Transverse colon (tissue), 4 donors: ENCODE measurements around the gene TLX3. TPM values are rescaled to one million over a fixed set of nuclear protein-coding genes. Genes with fewer than 3 reads are reported as not detected.

ENCODE experiments used
- DNase-seq: peaks from one replicate; pipeline ENCODE4 v3.0.0-alpha.2; 2019
- H3K27ac ChIP-seq, 4 donors: fragments of 200-600 bp; sonication (generic); 2 replicates each; pipeline ENCODE4 v1.5.1; 2016 to 2018; ENCODE audit warnings: inconsistent platforms in 4 of 4
- H3K27me3 ChIP-seq: fragments of 200-600 bp; sonication (generic); 2 replicates; pipeline ENCODE4 v1.5.1; 2017; ENCODE audit warnings: inconsistent platforms
- H3K36me3 ChIP-seq, 4 donors: fragments of 200-600 bp; sonication (generic); 2 replicates each; pipeline ENCODE4 v1.5.1; 2017 to 2019; ENCODE audit warnings: inconsistent platforms in 4 of 4
- H3K4me1 ChIP-seq, 4 donors: fragments of 200-600 bp; sonication (generic); 2 replicates each; pipeline ENCODE4 v1.5.1; 2017 to 2020; ENCODE audit warnings: inconsistent platforms in 4 of 4
- H3K4me3 ChIP-seq, 4 donors: fragments of 200-600 bp; sonication (generic); 1 replicate in 1 of 4; 2 replicates in 3 of 4; pipeline versions ENCODE4 v1.5.1 to v1.6.1; 2017 to 2019; ENCODE audit warnings: inconsistent platforms in 4 of 4
- H3K9me3 ChIP-seq, 2 donors: fragments of 200-600 bp; sonication (generic); 2 replicates each; pipeline ENCODE4 v1.5.1; 2017 to 2019; ENCODE audit warnings: inconsistent platforms in 2 of 2
- CTCF ChIP-seq, 5 experiments: fragments of 200-600 bp in 3 of 5; fragments of 450-650 bp in 2 of 5; sonication (generic) in 3 of 5; IDR thresholded peaks; 1 replicate in 2 of 5; 2 replicates in 3 of 5; pipeline ENCODE4 v1.5.1; 2016 to 2017; ENCODE audit warnings: antibody characterized with exemption in 5 of 5, inconsistent platforms in 3 of 5, mild to moderate bottlenecking in 2 of 5, moderate library complexity in 1 of 5
- EP300 ChIP-seq: sonication (generic); formaldehyde crosslinking; IDR thresholded peaks from one replicate; pipeline ENCODE4 v1.6.1; 2017; ENCODE audit warnings: antibody characterized with exemption, low read depth
- POLR2A ChIP-seq: fragments of 450-650 bp; IDR thresholded peaks from one replicate; pipeline ENCODE4 v1.6.1; 2016; ENCODE audit warnings: antibody characterized with exemption, mild to moderate bottlenecking, moderate library complexity
- POLR2AphosphoS5 ChIP-seq, 3 donors: sonication (generic); formaldehyde crosslinking; IDR thresholded peaks; one replicate each; pipeline ENCODE4 v1.6.1; 2016; ENCODE audit warnings: antibody characterized with exemption in 3 of 3
- WGBS, 2 donors: methylation state at CpG; one replicate each; pipeline ENCODE4 v1.1.5; 2018; ENCODE audit warnings: low coverage in 1 of 2; 5-methylcytosine and 5-hydroxymethylcytosine counted together
- in situ Hi-C, 4 donors: fragments of 200-750 bp; cut with MboI; loops; one replicate each; pipeline versions ENCODE4 v1.15.0 to v1.15.1; 2017; ENCODE audit warnings: low sequenced_read_pairs in 3 of 4, low pct_ligation_motif_present in 1 of 4, low pct_unique_long_range_greater_than_20kb in 1 of 4
- intact Hi-C: fragments of 100-400 bp; cut with DNase I; formaldehyde crosslinking; loops from one replicate; pipeline ENCODE4 v1.15.1; 2023; ENCODE audit warnings: low total_unique reads
- total RNA-seq, 4 donors: library from RNA; depleted of rRNA; stranded (reverse); fragments of >200 nt; gene quantifications; one replicate each; pipeline ENCODE4 v1.1.0, GENCODE V29; 2016

The TLX3 gene
- total RNA-seq: not detected

GRCh38 chr5:171308453-171309275 is at the start of gene TLX3:
TSS of gene TLX3 (plus strand) at chr5:171309248. CDS start at chr5:171309366, 118 bp downstream.
- TF ChIP-seq EP300 (no peak), POLR2AphosphoS5 (IDR thresholded peaks at IDR 0.05) (peak in 1 of 3 donors; percentile 27)
- in situ Hi-C loops: no loop called here
- 30 to 33% methylated on average over 8 to 41 of the region's 73 CpGs for WGBS, 2 donors
- no peak within 1 kb of the TSS for H3K27ac ChIP-seq
- peaks cover 99% of the 10 kb centered on the region for H3K27me3 ChIP-seq
- no peak for DNase-seq
- H3K36me3 ChIP-seq: no peaks in the 10 kb centered on the region
- peaks cover 0 to 51% (median 36%) of the 10 kb centered on the region in 4 donors for H3K4me1 ChIP-seq
- no peaks in the 10 kb centered on the region for H3K9me3 ChIP-seq
- H3K4me3 ChIP-seq: peak within 1 kb of the TSS in 2 of 4 donors; percentile 12 to 30
- intact Hi-C loops: no loop called here

GRCh38 chr5:171261361-171261760 is 47.7 kb upstream of the TLX3 start:
- Histone ChIP-seq H3K9me3 (no peaks in the 10 kb centered on the region), H3K36me3 (no peaks in the 10 kb centered on the region), H3K27ac (no peak overlapping the region), H3K4me3 (no peak overlapping the region), H3K4me1 (no peaks in the 10 kb centered on the region), H3K27me3 (no peaks in the 10 kb centered on the region)
- TF ChIP-seq POLR2AphosphoS5 (IDR thresholded peaks at IDR 0.05) (no peak), EP300 (no peak), POLR2A (no peak), CTCF (IDR thresholded peaks at IDR 0.05) (no peak)
- intact Hi-C loops: no loop called here
- 77 to 89% methylated on average over 1 of the region's 1 CpG for WGBS, 2 donors
- in situ Hi-C loops: no loop called here
- DNase-seq: no peak

- Histone ChIP-seq H3K36me3 (no peaks in the 10 kb centered on the region), H3K4me1 (no peaks in the 10 kb centered on the region), H3K27me3 (no peaks in the 10 kb centered on the region), H3K4me3 (no peak overlapping the region), H3K27ac (no peak overlapping the region), H3K9me3 (no peaks in the 10 kb centered on the region)
- intact Hi-C loops (no loop called here), in situ Hi-C loops (no loop called here)
- DNase-seq: no peak
- TF ChIP-seq EP300: no peak
- TF ChIP-seq POLR2A: no peak
- TF ChIP-seq POLR2AphosphoS5 (IDR thresholded peaks at IDR 0.05): no peak
- TF ChIP-seq CTCF (IDR thresholded peaks at IDR 0.05): no peak
- 80 to 86% methylated on average over 4 of the region's 4 CpGs for WGBS, 2 donors
Observed at GRCh38 chr5:171261904-171262303, 47.1 kb upstream of the TLX3 start.

- H3K4me1 ChIP-seq: no peaks in the 10 kb centered on the region
- no peak for TF ChIP-seq CTCF (IDR thresholded peaks at IDR 0.05)
- TF ChIP-seq EP300: no peak
- no peak for TF ChIP-seq POLR2AphosphoS5 (IDR thresholded peaks at IDR 0.05)
- no peak for TF ChIP-seq POLR2A
- no peaks in the 10 kb centered on the region for H3K9me3 ChIP-seq
- H3K27ac ChIP-seq: no peak overlapping the region
- H3K27me3 ChIP-seq: no peaks in the 10 kb centered on the region
- intact Hi-C loops (no loop called here), in situ Hi-C loops (no loop called here)
- no peak for DNase-seq
- H3K36me3 ChIP-seq: no peaks in the 10 kb centered on the region
- no peak overlapping the region for H3K4me3 ChIP-seq
Observed at GRCh38 chr5:171263181-171263580, 45.9 kb upstream of the TLX3 start.

GRCh38 chr5:171264843-171265242 is 44.2 kb upstream of the TLX3 start:
- no peak overlapping the region for H3K4me3 ChIP-seq
- DNase-seq: no peak
- H3K36me3 ChIP-seq: no peaks in the 10 kb centered on the region
- no peak overlapping the region for H3K27ac ChIP-seq
- no peaks in the 10 kb centered on the region for H3K9me3 ChIP-seq
- no peaks in the 10 kb centered on the region for H3K27me3 ChIP-seq
- in situ Hi-C loops: no loop called here
- intact Hi-C loops: no loop called here
- 67 to 83% methylated on average over 2 of the region's 2 CpGs for WGBS, 2 donors
- no peak for TF ChIP-seq CTCF (IDR thresholded peaks at IDR 0.05)
- TF ChIP-seq POLR2A: no peak
- TF ChIP-seq POLR2AphosphoS5 (IDR thresholded peaks at IDR 0.05): no peak
- no peak for TF ChIP-seq EP300
- no peaks in the 10 kb centered on the region for H3K4me1 ChIP-seq
